ENCODE results near the gene MRPS35. TPM values are rescaled to one million over a fixed set of nuclear protein-coding genes. Genes with fewer than 3 reads are reported as not detected.

MRPS35 gene
- total and polyA plus RNA-seq, 2 donors (not counting 1 experiment from before 2014, with no cell fraction given) = 17.4 to 24.5 TPM

DNA sequence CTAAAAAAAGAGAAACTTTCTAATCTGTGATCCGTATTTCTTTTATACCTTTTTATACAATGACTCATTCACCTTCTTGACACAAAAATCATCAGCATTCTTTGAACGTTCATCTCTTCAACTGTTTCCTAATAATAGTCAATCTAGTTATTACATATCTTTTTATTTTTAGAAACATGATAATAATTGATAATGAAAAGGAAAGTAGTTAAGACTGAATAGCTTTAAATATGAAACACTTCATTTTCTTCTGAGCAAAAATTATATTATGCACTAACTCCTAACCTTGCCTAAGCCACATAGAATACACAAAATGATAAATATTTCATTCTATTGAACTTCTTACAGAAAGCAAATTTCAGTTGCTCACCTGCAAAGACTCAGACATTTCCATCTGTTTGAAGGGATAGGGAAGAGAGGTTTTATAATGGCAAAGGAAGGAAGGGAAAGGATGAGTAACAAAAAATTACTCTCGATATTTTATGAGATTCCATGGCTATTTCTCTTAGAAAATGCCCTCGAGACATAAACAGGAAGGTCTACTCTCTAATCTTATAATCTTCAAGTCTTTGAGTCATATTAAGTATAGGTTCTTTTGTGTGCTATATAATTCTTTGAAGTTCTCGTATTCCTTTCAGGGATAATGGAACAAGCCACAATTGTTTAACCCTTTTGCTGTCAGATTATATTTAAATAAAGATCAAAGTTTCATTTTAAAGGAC, 61.9 kb downstream of the MRPS35 start:
- H3K27me3 Mint-ChIP-seq = no peaks in the 10 kb centered on the region
- intact Hi-C loops (cut with micrococcal nuclease) = no loop called here
- WGBS (ENCODE audit: insufficient coverage) = no CpG with 5 or more reads among the region's 5 CpGs
- ChIA-PET CTCF (no interaction called here), POLR2A (no interaction called here)
- Histone ChIP-seq H3K9ac (ENCODE audit: low read length) (no peak overlapping the region), H3K27me3 (replicated peaks in 1 of 4; ENCODE audit: control extremely low read depth in 1 of 4, control insufficient read depth in 3 of 4, insufficient read depth in 4 of 4, low read length in 3 of 4) (no peaks in the 10 kb centered on the region), H3K4me2 (replicated peaks; ENCODE audit: low read depth, low read length, poor library complexity, severe bottlenecking) (no peak overlapping the region), H3K79me2 (ENCODE audit: control insufficient read depth, insufficient read depth, low read length) (no peaks in the 10 kb centered on the region), H3K4me3 (ENCODE audit: control extremely low read depth in 1 of 5, extremely low read depth in 1 of 5, insufficient read depth in 1 of 5, low read depth in 2 of 5, low read length in 4 of 5) (no peak overlapping the region), H3K27ac (ENCODE audit: low read length in 2 of 2) (no peak overlapping the region), H4K20me1 (ENCODE audit: control insufficient read depth, insufficient read depth, low read length, poor library complexity, severe bottlenecking) (no peaks in the 10 kb centered on the region), H3K9me3 (ENCODE audit: control extremely low read depth in 1 of 3, control insufficient read depth in 2 of 3, insufficient read depth in 1 of 3, low read length in 2 of 3) (no peaks in the 10 kb centered on the region), H3K4me1 (ENCODE audit: control insufficient read depth in 2 of 2, insufficient read depth in 2 of 2, low read length in 2 of 2) (no peaks in the 10 kb centered on the region), H3K36me3 (replicated peaks in 1 of 2; ENCODE audit: control extremely low read depth in 1 of 2, control insufficient read depth in 1 of 2, extremely low read depth in 1 of 2, insufficient read depth in 2 of 2, low read length in 1 of 2) (no peaks in the 10 kb centered on the region), H2AFZ (ENCODE audit: insufficient read depth, low read depth, low read length, poor library complexity, severe bottlenecking) (no peak overlapping the region)
- no peak for TF ChIP-seq EZH2 (IDR thresholded peaks at IDR 0.05; ENCODE audit: borderline replicate concordance, insufficient read depth, low read depth, low read length, poor library complexity, severe bottlenecking)
- TF ChIP-seq, protein P1, sequence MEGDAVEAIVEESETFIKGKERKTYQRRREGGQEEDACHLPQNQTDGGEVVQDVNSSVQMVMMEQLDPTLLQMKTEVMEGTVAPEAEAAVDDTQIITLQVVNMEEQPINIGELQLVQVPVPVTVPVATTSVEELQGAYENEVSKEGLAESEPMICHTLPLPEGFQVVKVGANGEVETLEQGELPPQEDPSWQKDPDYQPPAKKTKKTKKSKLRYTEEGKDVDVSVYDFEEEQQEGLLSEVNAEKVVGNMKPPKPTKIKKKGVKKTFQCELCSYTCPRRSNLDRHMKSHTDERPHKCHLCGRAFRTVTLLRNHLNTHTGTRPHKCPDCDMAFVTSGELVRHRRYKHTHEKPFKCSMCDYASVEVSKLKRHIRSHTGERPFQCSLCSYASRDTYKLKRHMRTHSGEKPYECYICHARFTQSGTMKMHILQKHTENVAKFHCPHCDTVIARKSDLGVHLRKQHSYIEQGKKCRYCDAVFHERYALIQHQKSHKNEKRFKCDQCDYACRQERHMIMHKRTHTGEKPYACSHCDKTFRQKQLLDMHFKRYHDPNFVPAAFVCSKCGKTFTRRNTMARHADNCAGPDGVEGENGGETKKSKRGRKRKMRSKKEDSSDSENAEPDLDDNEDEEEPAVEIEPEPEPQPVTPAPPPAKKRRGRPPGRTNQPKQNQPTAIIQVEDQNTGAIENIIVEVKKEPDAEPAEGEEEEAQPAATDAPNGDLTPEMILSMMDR (IDR thresholded peaks at IDR 0.05) = no peak
- no peak overlapping the region for H3K27ac Mint-ChIP-seq
- H3K4me1 Mint-ChIP-seq = no peaks in the 10 kb centered on the region
- ATAC-seq (ENCODE audit: low read depth) (no peak), DNase-seq (no peak)
- no peaks in the 10 kb centered on the region for H3K9me3 Mint-ChIP-seq (ENCODE audit: insufficient read depth)
- no peak overlapping the region for H3K4me3 Mint-ChIP-seq

GRCh38 chr12:27777141-27777540, 66.5 kb downstream of the MRPS35 start:
- CTCF ChIA-PET = no interaction called here
- no peak for ATAC-seq (ENCODE audit: low read depth)
- intact Hi-C loops (cut with micrococcal nuclease) = no loop called here

More at GRCh38 chr12:27777141-27777540, 66.5 kb downstream of the MRPS35 start:
- Histone ChIP-seq H3K4me1 (ENCODE audit: control insufficient read depth in 2 of 2, insufficient read depth in 2 of 2, low read length in 2 of 2) (peaks cover 11 to 15% of the 10 kb centered on the region in 2 donors), H3K4me2 (replicated peaks; ENCODE audit: low read depth, low read length, poor library complexity, severe bottlenecking) (no peak overlapping the region), H3K27ac (ENCODE audit: low read length in 2 of 2) (no peak overlapping the region), H3K36me3 (replicated peaks in 1 of 2; ENCODE audit: control extremely low read depth in 1 of 2, control insufficient read depth in 1 of 2, extremely low read depth in 1 of 2, insufficient read depth in 2 of 2, low read length in 1 of 2) (no peaks in the 10 kb centered on the region), H3K79me2 (ENCODE audit: control insufficient read depth, insufficient read depth, low read length) (peaks cover 16% of the 10 kb centered on the region), H2AFZ (ENCODE audit: insufficient read depth, low read depth, low read length, poor library complexity, severe bottlenecking) (no peak overlapping the region), H3K9ac (ENCODE audit: low read length) (no peak overlapping the region), H3K9me3 (ENCODE audit: control extremely low read depth in 1 of 3, control insufficient read depth in 2 of 3, insufficient read depth in 1 of 3, low read length in 2 of 3) (no peaks in the 10 kb centered on the region), H4K20me1 (ENCODE audit: control insufficient read depth, insufficient read depth, low read length, poor library complexity, severe bottlenecking) (no peaks in the 10 kb centered on the region), H3K4me3 (ENCODE audit: control extremely low read depth in 1 of 5, extremely low read depth in 1 of 5, insufficient read depth in 1 of 5, low read depth in 2 of 5, low read length in 4 of 5) (no peak overlapping the region), H3K27me3 (replicated peaks in 1 of 4; ENCODE audit: control extremely low read depth in 1 of 4, control insufficient read depth in 3 of 4, insufficient read depth in 4 of 4, low read length in 3 of 4) (no peaks in the 10 kb centered on the region)
- Mint-ChIP-seq H3K9me3 (ENCODE audit: insufficient read depth) (no peaks in the 10 kb centered on the region), H3K4me1 (peaks cover 19% of the 10 kb centered on the region), H3K4me3 (no peak overlapping the region), H3K27me3 (no peaks in the 10 kb centered on the region), H3K27ac (no peak overlapping the region)
- TF ChIP-seq, protein P1 (IDR thresholded peaks at IDR 0.05) = no peak
- no peak for TF ChIP-seq EZH2 (IDR thresholded peaks at IDR 0.05; ENCODE audit: borderline replicate concordance, insufficient read depth, low read depth, low read length, poor library complexity, severe bottlenecking)
- WGBS (ENCODE audit: insufficient coverage) = 80% methylated on average over 1 of the region's 5 CpGs
- POLR2A ChIA-PET = interaction anchor here (0.6 kb wide), 1 partner anchor 166 kb away, joined by 6 read pairs; no protein-coding TSS in a partner anchor
- no peak for DNase-seq
